ENCODE results near the gene ELAVL2.

DNA sequence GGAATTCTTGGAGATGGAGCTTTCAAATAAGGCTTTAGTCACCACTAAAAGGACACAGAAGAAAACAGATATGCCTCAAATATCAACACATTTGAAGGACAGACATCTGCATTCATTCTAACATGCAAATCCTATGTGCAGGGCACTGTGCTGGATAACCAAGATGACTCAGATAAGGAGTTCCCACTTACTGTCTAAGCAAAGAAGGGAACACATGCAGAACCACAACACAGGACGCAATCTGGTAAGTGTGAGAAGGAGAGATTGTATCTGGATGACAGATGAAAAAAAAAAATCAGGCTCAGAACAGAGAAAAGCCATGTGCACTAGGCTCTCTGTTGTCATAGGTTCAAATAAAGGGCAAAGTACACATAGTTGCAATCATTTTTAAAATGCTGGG lies 42.5 kb downstream of the ELAVL2 start:
- TF ChIP-seq POLR2AphosphoS5 (IDR thresholded peaks at IDR 0.05; ENCODE audit: low read depth) (no peak), CTCF (IDR thresholded peaks at IDR 0.05; ENCODE audit: insufficient read depth, low read length) (no peak)

All from HL-60 (cell line).